Mesenchymal stem cell (in vitro differentiated cells and primary cell): ENCODE measurements around the gene MACC1.

Source experiments
- DNase-seq: peaks from one replicate; pipeline ENCODE4 v3.0.0-alpha.2; 2013
- H2AFZ ChIP-seq: one replicate; pipeline ENCODE4 v1.6.1; 2013; ENCODE audit warnings: low read depth, mild to moderate bottlenecking, control low read depth, inconsistent platforms, low read length, moderate library complexity
- H2AK5ac ChIP-seq: 2 replicates; pipeline ENCODE4 v1.6.1; 2013; ENCODE audit warnings: low read length, moderate library complexity, mild to moderate bottlenecking, inconsistent platforms; ENCODE audit not compliant: severe bottlenecking
- H2BK120ac ChIP-seq: one replicate; pipeline ENCODE4 v1.6.1; 2013; ENCODE audit warnings: low read depth, mild to moderate bottlenecking, inconsistent platforms, low read length, moderate library complexity
- H2BK12ac ChIP-seq, 2 experiments: one replicate each; pipeline ENCODE4 v1.6.1; 2013; ENCODE audit warnings: inconsistent platforms in 2 of 2, low read length in 2 of 2, mild to moderate bottlenecking in 2 of 2, moderate library complexity in 2 of 2, control low read depth in 1 of 2
- H2BK15ac ChIP-seq: one replicate; pipeline ENCODE4 v1.6.1; 2013; ENCODE audit warnings: mild to moderate bottlenecking, low read depth, inconsistent platforms; ENCODE audit not compliant: poor library complexity, severe bottlenecking
- H2BK5ac ChIP-seq: 2 replicates; pipeline ENCODE4 v1.6.1; 2013; ENCODE audit warnings: low read depth, mild to moderate bottlenecking, low read length, control low read depth, inconsistent platforms; ENCODE audit not compliant: poor library complexity, severe bottlenecking
- H3K14ac ChIP-seq, 2 experiments: one replicate each; pipeline ENCODE4 v1.6.1; 2013; ENCODE audit warnings: inconsistent platforms in 2 of 2, low read length in 2 of 2, control low read depth in 1 of 2, mild to moderate bottlenecking in 1 of 2, moderate library complexity in 1 of 2
- H3K18ac ChIP-seq, 2 experiments: one replicate each; pipeline ENCODE4 v1.6.1; 2013; ENCODE audit warnings: inconsistent platforms in 2 of 2, low read length in 2 of 2, control low read depth in 1 of 2, low read depth in 1 of 2, mild to moderate bottlenecking in 1 of 2
- H3K23ac ChIP-seq, 2 experiments: one replicate each; pipeline ENCODE4 v1.6.1; 2013; ENCODE audit warnings: inconsistent platforms in 2 of 2, low read length in 2 of 2, mild to moderate bottlenecking in 2 of 2, moderate library complexity in 2 of 2, control low read depth in 1 of 2
- H3K27ac ChIP-seq: 2 replicates; pipeline ENCODE4 v1.5.1; 2013; ENCODE audit warnings: mild to moderate bottlenecking, moderate library complexity, low read length, control low read depth, inconsistent platforms; ENCODE audit not compliant: poor library complexity, severe bottlenecking
- H3K27me3 ChIP-seq, 2 experiments: 2 replicates each; pipeline versions ENCODE4 v1.6.1 to v1.7.0; 2013; ENCODE audit warnings: low read length in 2 of 2, mild to moderate bottlenecking in 2 of 2, moderate library complexity in 2 of 2, control low read depth in 1 of 2, inconsistent platforms in 1 of 2; ENCODE audit not compliant: control insufficient read depth in 1 of 2, insufficient read depth in 1 of 2
- H3K36me3 ChIP-seq, 2 experiments: 2 replicates each; pipeline versions ENCODE4 v1.6.1 to v1.7.0; 2013; ENCODE audit warnings: low read length in 2 of 2, control low read depth in 1 of 2, inconsistent platforms in 1 of 2, low read depth in 1 of 2, mild to moderate bottlenecking in 1 of 2; ENCODE audit not compliant: insufficient read depth in 2 of 2, control insufficient read depth in 1 of 2
- H3K4ac ChIP-seq, 2 experiments: one replicate each; pipeline ENCODE4 v1.6.1; 2013; ENCODE audit warnings: inconsistent platforms in 2 of 2, low read length in 2 of 2, mild to moderate bottlenecking in 2 of 2, moderate library complexity in 2 of 2, control low read depth in 1 of 2, low read depth in 1 of 2
- H3K4me1 ChIP-seq: 2 replicates; pipeline ENCODE4 v1.6.1; 2013; ENCODE audit warnings: low read depth, low read length, control low read depth; ENCODE audit not compliant: control insufficient read depth, insufficient read depth
- H3K4me2 ChIP-seq: 2 replicates; pipeline ENCODE4 v1.6.1; 2013; ENCODE audit warnings: low read length, mild to moderate bottlenecking, inconsistent platforms; ENCODE audit not compliant: poor library complexity, severe bottlenecking
- H3K4me3 ChIP-seq, 2 experiments: 2 replicates each; pipeline versions ENCODE4 v1.5.1 to v1.7.0; 2013; ENCODE audit warnings: low read length in 2 of 2, mild to moderate bottlenecking in 2 of 2, control low read depth in 1 of 2, low read depth in 1 of 2; ENCODE audit not compliant: insufficient read depth in 1 of 2
- H3K79me1 ChIP-seq: replicated peaks from 2 replicates; pipeline ENCODE4 v1.6.1; 2013; ENCODE audit warnings: mild to moderate bottlenecking, control low read depth, low read length, inconsistent platforms; ENCODE audit not compliant: poor library complexity, severe bottlenecking
- H3K9ac ChIP-seq: 2 replicates; pipeline ENCODE4 v1.7.0; 2013; ENCODE audit warnings: mild to moderate bottlenecking, low read length, moderate library complexity
- H3K9me3 ChIP-seq: 2 replicates; pipeline ENCODE4 v1.7.0; 2013; ENCODE audit warnings: mild to moderate bottlenecking, low read length; ENCODE audit not compliant: control insufficient read depth
- H4K8ac ChIP-seq: one replicate; pipeline ENCODE4 v1.6.1; 2013; ENCODE audit warnings: inconsistent platforms, mild to moderate bottlenecking, low read length, moderate library complexity
- H4K91ac ChIP-seq: one replicate; pipeline ENCODE4 v1.6.1; 2013; ENCODE audit warnings: mild to moderate bottlenecking, low read length, inconsistent platforms
- WGBS: methylation state at CpG from one replicate; pipeline ENCODE4 v1.1.7; 2013; ENCODE audit warnings: mixed read lengths; 5-methylcytosine and 5-hydroxymethylcytosine counted together

The MACC1 gene

GRCh38 chr7:20218279-20218678 lies 1.1 kb upstream of the MACC1 start:
- no peak for DNase-seq
- Histone ChIP-seq H3K18ac (no peak overlapping the region), H2BK5ac (no peak overlapping the region), H2AK5ac (no peak overlapping the region), H3K27me3 (no peaks in the 10 kb centered on the region), H3K79me1 (no peaks in the 10 kb centered on the region), H4K91ac (no peak overlapping the region), H2BK12ac (peak overlapping the region in 1 of 2 experiments; percentile 94), H4K8ac (no peak overlapping the region), H3K27ac (no peak overlapping the region), H3K4me2 (no peak overlapping the region), H3K9me3 (no peaks in the 10 kb centered on the region), H3K36me3 (no peaks in the 10 kb centered on the region), H3K14ac (no peak overlapping the region), H3K4ac (no peak overlapping the region), H2BK120ac (no peak overlapping the region), H3K4me3 (no peak overlapping the region), H3K9ac (no peak overlapping the region), H3K4me1 (peaks cover 15% of the 10 kb centered on the region), H2AFZ (peak overlapping the region; percentile 4), H3K23ac (no peak overlapping the region), H2BK15ac (no peak overlapping the region)

- no peak overlapping the region for H4K91ac ChIP-seq
- H4K8ac ChIP-seq = no peak overlapping the region
- 80% methylated on average over 1 of the region's 1 CpG for WGBS
These were observed 663 bp downstream of the MACC1 start for GRCh38 chr7:20216406-20217036.

GRCh38 chr7:20214921-20215669 lies 2.1 kb downstream of the MACC1 start:
- H3K9ac ChIP-seq = no peak overlapping the region
- no peak overlapping the region for H3K23ac ChIP-seq
- no peak overlapping the region for H2BK12ac ChIP-seq
- H2BK5ac ChIP-seq = no peak overlapping the region
- no peak overlapping the region for H3K14ac ChIP-seq
- H2BK15ac ChIP-seq = no peak overlapping the region
- no peaks in the 10 kb centered on the region for H3K79me1 ChIP-seq
- WGBS = 43% methylated on average over 1 of the region's 3 CpGs
- H3K4me2 ChIP-seq = no peak overlapping the region
- H2BK120ac ChIP-seq = no peak overlapping the region
- H3K9me3 ChIP-seq = no peaks in the 10 kb centered on the region
- peaks cover 14% of the 10 kb centered on the region for H3K4me1 ChIP-seq
- peak; percentile 45 for DNase-seq
- H2AFZ ChIP-seq = no peak overlapping the region
- no peak overlapping the region for H3K4me3 ChIP-seq
- no peaks in the 10 kb centered on the region for H3K27me3 ChIP-seq
- H4K91ac ChIP-seq = no peak overlapping the region
- peak overlapping the region in 1 of 2 experiments; percentile 76 for H3K18ac ChIP-seq
- H4K8ac ChIP-seq = no peak overlapping the region
- H2AK5ac ChIP-seq = no peak overlapping the region
- no peaks in the 10 kb centered on the region for H3K36me3 ChIP-seq
- no peak overlapping the region for H3K27ac ChIP-seq
- no peak overlapping the region for H3K4ac ChIP-seq

More at GRCh38 chr7:20216406-20217036, 663 bp downstream of the MACC1 start:
- H3K4ac ChIP-seq = no peak overlapping the region
- no peak overlapping the region for H2AK5ac ChIP-seq
- H3K36me3 ChIP-seq = no peaks in the 10 kb centered on the region
- H2BK12ac ChIP-seq = no peak overlapping the region
- no peak overlapping the region for H2BK120ac ChIP-seq
- no peak overlapping the region for H3K9ac ChIP-seq
- H2AFZ ChIP-seq = no peak overlapping the region
- H3K4me3 ChIP-seq = no peak overlapping the region
- no peaks in the 10 kb centered on the region for H3K79me1 ChIP-seq
- H2BK15ac ChIP-seq = no peak overlapping the region
- no peak overlapping the region for H3K23ac ChIP-seq
- no peak for DNase-seq
- H3K9me3 ChIP-seq = no peaks in the 10 kb centered on the region
- no peak overlapping the region for H3K27ac ChIP-seq
- H3K18ac ChIP-seq = no peak overlapping the region
- H3K4me2 ChIP-seq = no peak overlapping the region
- H3K4me1 ChIP-seq = peaks cover 15% of the 10 kb centered on the region
- H3K14ac ChIP-seq = no peak overlapping the region
- H3K27me3 ChIP-seq = no peaks in the 10 kb centered on the region
- no peak overlapping the region for H2BK5ac ChIP-seq

- H2AFZ ChIP-seq = no peak overlapping the region
- H3K18ac ChIP-seq = no peak overlapping the region
- no peak overlapping the region for H3K27ac ChIP-seq
- H3K9ac ChIP-seq = no peak overlapping the region
- H3K23ac ChIP-seq = no peak overlapping the region
- no peak overlapping the region for H2BK5ac ChIP-seq
- peaks cover 2% of the 10 kb centered on the region for H3K9me3 ChIP-seq
- no peaks in the 10 kb centered on the region for H3K79me1 ChIP-seq
- peaks cover 6% of the 10 kb centered on the region for H3K4me1 ChIP-seq
- H3K4me3 ChIP-seq = no peak overlapping the region
- 97% methylated on average over 2 of the region's 2 CpGs for WGBS
- H2BK120ac ChIP-seq = no peak overlapping the region
- no peak overlapping the region for H2BK12ac ChIP-seq
- H3K4ac ChIP-seq = no peak overlapping the region
- H4K91ac ChIP-seq = no peak overlapping the region
- H3K27me3 ChIP-seq = no peaks in the 10 kb centered on the region
- no peak overlapping the region for H2BK15ac ChIP-seq
- no peak overlapping the region for H4K8ac ChIP-seq
- H3K4me2 ChIP-seq = no peak overlapping the region
- DNase-seq = no peak
- H2AK5ac ChIP-seq = no peak overlapping the region
- no peaks in the 10 kb centered on the region for H3K36me3 ChIP-seq
- no peak overlapping the region for H3K14ac ChIP-seq
These were observed 3.1 kb downstream of the MACC1 start for GRCh38 chr7:20214132-20214531.
